Progenitor cell of endocrine pancreas (in vitro differentiated cells): ENCODE data around the gene CDH26. TPM values are rescaled to one million over a fixed set of nuclear protein-coding genes. Genes with fewer than 3 reads are reported as not detected.

Experiments used
- DNase-seq: peaks from one replicate; pipeline ENCODE4 v3.0.0; 2021; ENCODE audit warnings: low spot score; ENCODE audit not compliant: unreplicated experiment
- H3K27ac Mint-ChIP-seq: 2 replicates; pipeline ENCODE4 v1.8.0; 2021; ENCODE audit warnings: mild to moderate bottlenecking, moderate library complexity, mixed read lengths
- H3K27me3 Mint-ChIP-seq: 2 replicates; pipeline ENCODE4 v1.8.0; 2021; ENCODE audit warnings: mixed read lengths
- H3K36me3 Mint-ChIP-seq: 2 replicates; pipeline ENCODE4 v1.8.0; 2022; ENCODE audit warnings: mixed read lengths; ENCODE audit not compliant: insufficient read depth
- H3K4me1 Mint-ChIP-seq: 2 replicates; pipeline ENCODE4 v1.8.0; 2021; ENCODE audit warnings: low read depth, mixed read lengths
- H3K4me3 Mint-ChIP-seq: 2 replicates; pipeline ENCODE4 v1.8.0; 2021; ENCODE audit warnings: low read depth, mild to moderate bottlenecking, moderate library complexity, mixed read lengths
- H3K9me3 Mint-ChIP-seq: 2 replicates; pipeline ENCODE4 v1.8.0; 2021; ENCODE audit warnings: low read depth, mixed read lengths
- CTCF ChIP-seq: fragments of 200-600 bp; sonication (generic); IDR thresholded peaks from one replicate; pipeline ENCODE4 v1.5.0; 2021; ENCODE audit warnings: antibody characterized with exemption, mild to moderate bottlenecking; ENCODE audit not compliant: unreplicated experiment
- total RNA-seq: library from RNA; stranded (reverse); gene quantifications from 2 replicates; pipeline ENCODE4 v1.2.1, GENCODE V29; 2021

The CDH26 gene
- total RNA-seq, 1 donor from 2014 or later = 17.1 TPM

DNA sequence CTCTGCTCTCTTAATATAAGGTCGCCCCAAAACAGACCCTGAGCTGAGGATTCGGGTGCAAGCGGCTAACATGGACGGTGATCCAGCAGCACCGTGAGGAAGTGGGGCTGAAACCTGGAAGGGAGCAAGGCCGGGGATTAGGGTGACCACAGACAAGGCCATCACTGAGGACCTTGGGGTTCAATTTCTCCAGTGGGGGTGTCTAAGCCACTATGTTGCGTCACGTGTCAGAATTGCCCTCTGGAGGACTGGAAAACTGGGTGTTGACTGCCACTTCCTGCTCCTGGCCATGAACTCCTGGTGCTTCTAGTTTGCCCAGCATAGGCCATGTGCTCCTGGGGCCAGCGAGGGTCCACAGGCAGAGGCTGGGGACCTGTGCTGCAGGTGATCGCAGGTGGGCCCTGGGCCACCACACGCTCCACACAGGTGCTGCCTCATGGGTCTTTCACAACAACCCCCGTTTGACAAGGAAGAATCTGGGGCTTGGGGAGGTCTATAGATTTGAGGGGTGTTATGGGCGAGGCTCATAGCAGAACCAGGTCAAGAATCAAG is 101.9 kb downstream of the CDH26 start:
- no peaks in the 10 kb centered on the region for H3K36me3 Mint-ChIP-seq
- peaks cover 4% of the 10 kb centered on the region for H3K4me1 Mint-ChIP-seq
- DNase-seq = no peak
- no peak overlapping the region for H3K27ac Mint-ChIP-seq
- TF ChIP-seq CTCF = no peak
- no peaks in the 10 kb centered on the region for H3K9me3 Mint-ChIP-seq
- H3K27me3 Mint-ChIP-seq = peaks cover 61% of the 10 kb centered on the region
- no peak overlapping the region for H3K4me3 Mint-ChIP-seq

DNA sequence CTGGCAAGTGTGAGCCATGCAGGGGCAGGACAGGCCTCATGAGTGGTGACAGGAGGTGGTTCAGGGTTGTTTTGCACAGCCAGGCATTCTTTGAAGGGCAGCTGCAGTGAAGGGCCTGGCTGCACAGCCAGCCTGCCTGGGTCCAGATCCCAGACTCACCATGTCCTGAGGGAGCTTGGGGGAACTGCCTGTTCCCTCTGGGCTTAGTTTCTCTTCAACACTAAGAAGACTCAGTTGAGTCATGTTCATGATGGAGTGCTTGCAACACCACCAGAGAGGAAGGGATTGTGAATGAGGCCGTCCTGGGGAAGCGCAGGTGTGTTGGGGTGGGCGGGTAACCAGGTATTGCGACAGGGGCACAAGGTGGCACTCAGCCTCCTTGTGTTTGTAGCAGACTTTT is 102.4 kb downstream of the CDH26 start:
- Mint-ChIP-seq H3K27ac (no peak overlapping the region), H3K9me3 (no peaks in the 10 kb centered on the region), H3K4me3 (no peak overlapping the region), H3K36me3 (no peaks in the 10 kb centered on the region), H3K27me3 (peaks cover 56% of the 10 kb centered on the region), H3K4me1 (peaks cover 4% of the 10 kb centered on the region)
- TF ChIP-seq CTCF = no peak
- DNase-seq = no peak

DNA sequence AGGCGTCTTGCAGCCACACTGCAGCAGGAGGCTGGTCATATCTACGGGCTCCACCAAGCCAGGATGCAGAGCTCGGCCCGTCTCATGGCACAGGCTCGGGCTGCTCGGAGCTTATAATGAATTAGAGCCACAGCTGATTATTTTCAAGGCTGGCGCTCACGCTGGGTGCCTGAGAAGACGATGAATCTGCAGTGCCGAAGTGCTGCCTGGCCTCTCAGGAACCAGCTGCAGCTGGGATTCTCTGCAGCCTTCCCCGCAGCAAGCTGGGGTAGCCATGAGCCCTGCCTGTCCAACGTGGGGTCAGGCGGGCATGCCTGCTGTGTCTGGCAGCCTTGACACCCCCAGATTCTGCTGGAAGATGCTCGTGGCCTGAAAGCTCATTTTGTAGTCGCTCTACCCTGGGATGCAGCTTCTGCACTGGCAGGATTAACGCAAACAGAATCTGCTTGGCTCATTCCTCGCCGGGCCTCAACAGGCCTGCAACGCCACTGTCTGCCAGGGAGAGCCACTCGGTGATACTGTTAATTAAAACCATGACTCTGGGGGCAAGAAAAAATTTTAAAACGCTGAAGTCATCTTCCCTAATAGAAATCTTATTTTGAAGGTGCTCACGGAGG is 104.3 kb downstream of the CDH26 start:
- no peak overlapping the region for H3K27ac Mint-ChIP-seq

GRCh38 chr20:60063048-60063451 is 104.8 kb downstream of the CDH26 start:
- Mint-ChIP-seq H3K9me3 (peaks cover 6% of the 10 kb centered on the region), H3K27ac (no peak overlapping the region), H3K4me3 (no peak overlapping the region), H3K27me3 (peaks cover 41% of the 10 kb centered on the region), H3K36me3 (peaks cover 3% of the 10 kb centered on the region), H3K4me1 (no peaks in the 10 kb centered on the region)
- DNase-seq = no peak
- TF ChIP-seq CTCF = no peak

More for the DNA sequence above, 104.3 kb downstream of the CDH26 start:
- Mint-ChIP-seq H3K27me3 (peaks cover 42% of the 10 kb centered on the region), H3K4me3 (no peak overlapping the region), H3K9me3 (peaks cover 6% of the 10 kb centered on the region), H3K4me1 (peaks cover 4% of the 10 kb centered on the region), H3K36me3 (peaks cover 3% of the 10 kb centered on the region)
- no peak for TF ChIP-seq CTCF
- no peak for DNase-seq

DNA sequence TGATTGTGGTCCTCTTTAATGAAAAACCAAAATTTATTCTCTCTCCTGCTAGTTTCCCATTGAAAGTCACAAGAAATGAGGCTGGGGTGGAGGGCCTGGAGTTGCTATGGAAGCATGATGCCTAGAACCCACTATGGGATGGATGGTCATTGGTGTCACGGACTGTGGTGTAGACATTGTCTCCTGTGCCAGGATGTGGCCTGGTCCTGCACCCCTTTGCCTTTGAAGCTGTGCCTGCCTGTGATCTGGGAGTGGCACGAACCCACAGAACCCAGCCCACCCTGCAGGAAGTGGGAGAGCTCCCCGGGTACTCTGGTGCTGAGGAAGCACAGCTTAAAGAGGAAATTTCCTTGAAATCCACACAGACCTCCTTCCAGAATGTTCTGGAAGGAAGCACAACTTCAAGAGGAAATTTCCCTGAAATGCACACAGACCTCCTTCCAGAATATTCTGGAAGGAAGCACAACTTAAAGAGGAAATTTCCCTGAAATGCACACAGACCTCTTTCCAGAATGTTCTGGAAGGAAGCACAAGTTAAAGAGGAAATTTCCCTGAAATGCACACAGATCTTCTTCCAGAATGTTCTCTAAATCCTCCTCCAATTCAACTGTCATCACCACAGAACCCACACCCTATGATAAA is 105.6 kb downstream of the CDH26 start:
- Mint-ChIP-seq H3K9me3 (peaks cover 6% of the 10 kb centered on the region), H3K4me3 (no peak overlapping the region), H3K27ac (no peak overlapping the region), H3K4me1 (no peaks in the 10 kb centered on the region), H3K36me3 (peaks cover 3% of the 10 kb centered on the region), H3K27me3 (peaks cover 40% of the 10 kb centered on the region)
- no peak for DNase-seq
- no peak for TF ChIP-seq CTCF

Other genes with a start within 250 kb of the CDH26 start
- gene SYCP2, start 24.8 kb upstream of the CDH26 start, total RNA-seq = 1.4 and 2.2 TPM in 2 replicates
- 5.2 and 5.3 TPM in 2 replicates for gene PPP1R3D, start 18.1 kb upstream of the CDH26 start, total RNA-seq
- 18.0 and 23.7 TPM in 2 replicates for gene FAM217B, start 18.0 kb upstream of the CDH26 start, total RNA-seq